T-helper 17 cell (primary cell): ENCODE measurements around the gene GTF3C1. TPM values are rescaled to one million over a fixed set of nuclear protein-coding genes. Genes with fewer than 3 reads are reported as not detected.
A peak's percentile ranks its signal among the peaks of the same experiment; 100 is the strongest.

Experiments
- ATAC-seq: fragments of 150-1000 bp; cut with Tn5 transposase; 2 replicates; pipeline ENCODE4 v1.10.0; 2021; ENCODE audit warnings: mild to moderate bottlenecking, moderate library complexity
- DNase-seq, 3 donors: peaks; one replicate each; pipeline versions ENCODE4 v3.0.0 to v3.0.0-alpha.2; 2020 to 2021
- H3K9me3 ChIP-seq: one replicate; pipeline ENCODE4 v1.7.0; 2013; ENCODE audit warnings: low read length, mild to moderate bottlenecking; ENCODE audit not compliant: control insufficient read depth, poor library complexity, severe bottlenecking
- H3K27ac Mint-ChIP-seq: one replicate; pipeline ENCODE4 v1.8.0; 2022; ENCODE audit warnings: mild to moderate bottlenecking, moderate library complexity, mixed read lengths
- H3K27me3 Mint-ChIP-seq: one replicate; pipeline ENCODE4 v1.8.0; 2022; ENCODE audit warnings: mixed read lengths
- H3K36me3 Mint-ChIP-seq: one replicate; pipeline ENCODE4 v1.8.0; 2022; ENCODE audit warnings: low read depth, mixed read lengths
- H3K4me1 Mint-ChIP-seq: one replicate; pipeline ENCODE4 v1.8.0; 2022; ENCODE audit warnings: mild to moderate bottlenecking, mixed read lengths
- H3K4me3 Mint-ChIP-seq: one replicate; pipeline ENCODE4 v1.8.0; 2022; ENCODE audit warnings: mild to moderate bottlenecking, moderate library complexity, mixed read lengths
- total RNA-seq, 4 donors: library from RNA in 2 of 4; stranded (reverse) in 2 of 4; gene quantifications; one replicate each; pipeline ENCODE4 v1.2.3 and lab custom pipeline; 2022 to 2026

Gene GTF3C1
- total RNA-seq, 2 donors from 2014 or later = 55.3 to 55.6 TPM

DNA sequence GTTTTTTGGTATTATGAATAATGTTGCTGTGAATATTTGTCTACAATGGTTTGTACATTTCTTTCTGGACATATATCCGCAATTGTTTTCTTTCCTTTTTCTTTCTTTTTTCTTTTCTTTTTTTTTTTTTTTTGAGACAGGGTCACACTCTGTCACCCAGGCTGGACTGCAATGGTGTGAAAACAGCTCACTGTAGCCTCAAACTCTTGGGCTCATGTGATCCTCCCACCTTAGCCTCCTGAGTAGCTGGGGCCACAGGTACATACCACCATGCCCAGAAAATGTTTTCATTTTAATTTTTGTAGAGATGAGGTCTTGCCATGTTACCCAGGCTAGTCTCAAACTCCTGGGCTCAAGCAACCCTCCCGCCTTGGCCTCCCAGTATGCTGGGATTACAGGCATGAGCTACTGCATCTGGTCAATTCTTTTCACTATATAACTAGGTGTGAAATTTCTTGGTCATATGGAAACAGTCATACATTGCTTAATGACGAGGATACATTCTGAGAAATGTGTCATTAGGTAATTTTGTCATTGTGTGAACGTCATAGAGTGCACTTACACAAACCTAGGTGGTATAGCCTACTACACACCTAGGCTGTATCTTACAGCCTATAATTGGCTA is 132.6 kb downstream of the GTF3C1 start:
- ATAC-seq (no peak), DNase-seq (no peak)
- no peaks in the 10 kb centered on the region for H3K27me3 Mint-ChIP-seq
- H3K4me1 Mint-ChIP-seq = peaks cover 22% of the 10 kb centered on the region
- peaks cover 8% of the 10 kb centered on the region for H3K36me3 Mint-ChIP-seq
- H3K4me3 Mint-ChIP-seq = no peak overlapping the region
- H3K27ac Mint-ChIP-seq = no peak overlapping the region
- peaks cover 6% of the 10 kb centered on the region for H3K9me3 ChIP-seq

DNA sequence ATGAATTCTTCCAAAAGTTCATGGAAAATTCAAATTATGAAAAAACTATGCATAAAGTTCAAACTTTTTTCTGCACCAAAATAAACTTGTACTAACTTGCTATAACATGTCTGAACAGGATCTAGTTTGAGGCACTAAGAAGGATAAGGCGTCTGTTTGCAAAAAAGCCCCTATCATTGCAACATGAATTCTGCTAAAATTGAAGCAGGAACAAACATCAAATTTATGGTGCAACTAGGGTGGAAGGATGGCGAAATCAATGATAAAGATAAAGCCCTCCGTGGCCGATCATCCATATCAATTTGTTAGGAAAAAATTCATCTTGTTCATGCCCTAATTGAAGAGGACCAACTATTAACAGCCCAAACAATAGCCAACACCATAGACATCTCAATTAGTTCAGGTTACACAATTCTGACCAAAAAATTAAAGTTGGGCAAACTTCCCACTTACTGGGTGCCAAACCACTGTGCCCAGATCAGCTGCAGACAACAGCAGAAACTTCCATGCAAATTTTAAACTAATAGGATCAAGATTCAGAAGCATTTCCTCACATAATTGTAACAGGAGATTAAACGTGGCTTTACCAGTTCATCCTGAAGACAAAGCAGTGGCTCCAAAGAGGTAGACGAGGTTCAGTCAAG is 134.8 kb downstream of the GTF3C1 start:
- DNase-seq (no peak), ATAC-seq (no peak)
- peaks cover 3% of the 10 kb centered on the region for H3K9me3 ChIP-seq
- peaks cover 32% of the 10 kb centered on the region for H3K4me1 Mint-ChIP-seq
- H3K4me3 Mint-ChIP-seq = no peak overlapping the region
- H3K27me3 Mint-ChIP-seq = no peaks in the 10 kb centered on the region
- H3K27ac Mint-ChIP-seq = no peak overlapping the region
- peaks cover 8% of the 10 kb centered on the region for H3K36me3 Mint-ChIP-seq

GRCh38 chr16:27413956-27414355 is 135.8 kb downstream of the GTF3C1 start:
- no peaks in the 10 kb centered on the region for H3K27me3 Mint-ChIP-seq
- peaks cover 3% of the 10 kb centered on the region for H3K9me3 ChIP-seq
- ATAC-seq (no peak), DNase-seq (no peak)
- no peak overlapping the region for H3K4me3 Mint-ChIP-seq
- peaks cover 6% of the 10 kb centered on the region for H3K36me3 Mint-ChIP-seq
- peaks cover 30% of the 10 kb centered on the region for H3K4me1 Mint-ChIP-seq
- peak overlapping the region; percentile 0 for H3K27ac Mint-ChIP-seq

GRCh38 chr16:27410761-27411160 is 139.0 kb downstream of the GTF3C1 start:
- no peak overlapping the region for H3K4me3 Mint-ChIP-seq
- H3K27ac Mint-ChIP-seq = no peak overlapping the region

More at GRCh38 chr16:27410761-27411160, 139.0 kb downstream of the GTF3C1 start:
- H3K9me3 ChIP-seq = peaks cover 3% of the 10 kb centered on the region
- peaks cover 58% of the 10 kb centered on the region for H3K4me1 Mint-ChIP-seq
- H3K27me3 Mint-ChIP-seq = no peaks in the 10 kb centered on the region
- H3K36me3 Mint-ChIP-seq = peaks cover 4% of the 10 kb centered on the region
- ATAC-seq = no peak
- DNase-seq = no peak

Other genes with a start within 250 kb of the GTF3C1 start
- gene IL4R, start 235.9 kb downstream of the GTF3C1 start, total RNA-seq = 100 to 1,000 TPM; 156 to 173 TPM
- gene IL21R, start 147.7 kb downstream of the GTF3C1 start, total RNA-seq = 10 to 100 TPM; 17.6 to 26.4 TPM
- gene KATNIP, start 231 bp upstream of the GTF3C1 start, total RNA-seq = 10 to 100 TPM; 28.6 to 29.7 TPM